Neural progenitor cell (in vitro differentiated cells): ENCODE measurements around the gene PLXNA4.

Experiments
- EZH2 ChIP-seq: fragments of 200-600 bp; sonication (generic); IDR thresholded peaks from 2 replicates; pipeline ENCODE4 v1.6.1; 2017; ENCODE audit warnings: antibody characterized with exemption, mild to moderate bottlenecking, moderate library complexity
- EZH2phosphoT487 ChIP-seq: fragments of 200-600 bp; sonication (generic); IDR thresholded peaks from 2 replicates; pipeline ENCODE4 v1.6.1; 2017; ENCODE audit warnings: antibody characterized with exemption
- TF ChIP-seq, protein P1 (sequence below): fragments of 200-600 bp; sonication (generic); IDR thresholded peaks from 2 replicates; pipeline ENCODE4 v1.5.1; 2017; ENCODE audit warnings: antibody characterized with exemption, mild to moderate bottlenecking

DNA sequence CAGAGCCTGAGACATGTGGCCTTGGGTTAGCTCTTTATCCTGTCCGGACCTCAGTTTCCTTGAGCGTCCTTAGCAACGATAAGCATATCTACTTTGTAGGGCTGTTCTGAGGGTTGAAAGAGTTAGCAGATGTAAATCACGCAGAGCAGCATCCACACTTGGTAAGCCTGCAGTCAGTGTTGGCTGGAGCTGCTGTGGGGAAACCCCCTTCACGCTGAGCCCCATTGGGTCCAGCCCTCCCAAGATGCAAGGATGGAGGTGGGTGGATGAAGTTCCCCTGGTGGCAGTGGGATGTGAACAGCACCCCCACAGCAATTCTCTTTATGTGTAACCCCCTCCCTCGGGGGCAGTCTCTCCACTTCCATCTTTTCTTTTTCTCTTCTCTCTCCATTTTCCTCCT is 109.9 kb downstream of the PLXNA4 start:
- TF ChIP-seq, protein P1, sequence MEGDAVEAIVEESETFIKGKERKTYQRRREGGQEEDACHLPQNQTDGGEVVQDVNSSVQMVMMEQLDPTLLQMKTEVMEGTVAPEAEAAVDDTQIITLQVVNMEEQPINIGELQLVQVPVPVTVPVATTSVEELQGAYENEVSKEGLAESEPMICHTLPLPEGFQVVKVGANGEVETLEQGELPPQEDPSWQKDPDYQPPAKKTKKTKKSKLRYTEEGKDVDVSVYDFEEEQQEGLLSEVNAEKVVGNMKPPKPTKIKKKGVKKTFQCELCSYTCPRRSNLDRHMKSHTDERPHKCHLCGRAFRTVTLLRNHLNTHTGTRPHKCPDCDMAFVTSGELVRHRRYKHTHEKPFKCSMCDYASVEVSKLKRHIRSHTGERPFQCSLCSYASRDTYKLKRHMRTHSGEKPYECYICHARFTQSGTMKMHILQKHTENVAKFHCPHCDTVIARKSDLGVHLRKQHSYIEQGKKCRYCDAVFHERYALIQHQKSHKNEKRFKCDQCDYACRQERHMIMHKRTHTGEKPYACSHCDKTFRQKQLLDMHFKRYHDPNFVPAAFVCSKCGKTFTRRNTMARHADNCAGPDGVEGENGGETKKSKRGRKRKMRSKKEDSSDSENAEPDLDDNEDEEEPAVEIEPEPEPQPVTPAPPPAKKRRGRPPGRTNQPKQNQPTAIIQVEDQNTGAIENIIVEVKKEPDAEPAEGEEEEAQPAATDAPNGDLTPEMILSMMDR: no peak
- TF ChIP-seq EZH2 (no peak), EZH2phosphoT487 (no peak)
